Fibroblast of lung (primary cell): ENCODE measurements around the gene CEMIP.

Source experiments
- EZH2 ChIP-seq: IDR thresholded peaks from 2 replicates; pipeline ENCODE4 v1.5.1; 2012; ENCODE audit warnings: low read length, control low read depth, mild to moderate bottlenecking; ENCODE audit errors: missing control alignments
- TF ChIP-seq, protein P1 (sequence below), 2 donors: IDR thresholded peaks in 1 of 2; conservative IDR thresholded peaks in 1 of 2; 1 replicate in 1 of 2; 2 replicates in 1 of 2; pipeline ENCODE4 v1.5.1; 2011 to 2012; ENCODE audit warnings: low read length in 2 of 2, control low read depth in 1 of 2, inconsistent platforms in 1 of 2, low read depth in 1 of 2, mild to moderate bottlenecking in 1 of 2

GRCh38 chr15:80789296-80789695 lies 10.1 kb downstream of the CEMIP start:
- TF ChIP-seq, protein P1, sequence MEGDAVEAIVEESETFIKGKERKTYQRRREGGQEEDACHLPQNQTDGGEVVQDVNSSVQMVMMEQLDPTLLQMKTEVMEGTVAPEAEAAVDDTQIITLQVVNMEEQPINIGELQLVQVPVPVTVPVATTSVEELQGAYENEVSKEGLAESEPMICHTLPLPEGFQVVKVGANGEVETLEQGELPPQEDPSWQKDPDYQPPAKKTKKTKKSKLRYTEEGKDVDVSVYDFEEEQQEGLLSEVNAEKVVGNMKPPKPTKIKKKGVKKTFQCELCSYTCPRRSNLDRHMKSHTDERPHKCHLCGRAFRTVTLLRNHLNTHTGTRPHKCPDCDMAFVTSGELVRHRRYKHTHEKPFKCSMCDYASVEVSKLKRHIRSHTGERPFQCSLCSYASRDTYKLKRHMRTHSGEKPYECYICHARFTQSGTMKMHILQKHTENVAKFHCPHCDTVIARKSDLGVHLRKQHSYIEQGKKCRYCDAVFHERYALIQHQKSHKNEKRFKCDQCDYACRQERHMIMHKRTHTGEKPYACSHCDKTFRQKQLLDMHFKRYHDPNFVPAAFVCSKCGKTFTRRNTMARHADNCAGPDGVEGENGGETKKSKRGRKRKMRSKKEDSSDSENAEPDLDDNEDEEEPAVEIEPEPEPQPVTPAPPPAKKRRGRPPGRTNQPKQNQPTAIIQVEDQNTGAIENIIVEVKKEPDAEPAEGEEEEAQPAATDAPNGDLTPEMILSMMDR (conservative IDR thresholded peaks at IDR 0.05 in 1 of 2, IDR thresholded peaks at IDR 0.05 in 1 of 2; ENCODE audit: low read depth in 1 of 2, low read length in 2 of 2) = no peak
- TF ChIP-seq EZH2 = no peak
